H9 (cell line): ENCODE results near the gene TGFB1I1. TPM values are rescaled to one million over a fixed set of nuclear protein-coding genes. Genes with fewer than 3 reads are reported as not detected.

Experiments used
- DNase-seq: peaks from one replicate; pipeline ENCODE4 v3.0.0-alpha.2; 2017
- H2AFZ ChIP-seq: one replicate; pipeline ENCODE4 v1.6.1; 2013; ENCODE audit warnings: mild to moderate bottlenecking, low read length, control low read depth, moderate library complexity
- H2AK5ac ChIP-seq: 2 replicates; pipeline ENCODE4 v1.6.1; 2013; ENCODE audit warnings: low read length, control low read depth, mixed read lengths; ENCODE audit not compliant: insufficient read length
- H2BK120ac ChIP-seq: one replicate; pipeline ENCODE4 v1.6.1; 2013; ENCODE audit warnings: low read depth, mild to moderate bottlenecking, low read length, control low read depth, inconsistent platforms; ENCODE audit not compliant: poor library complexity, severe bottlenecking
- H2BK12ac ChIP-seq: 2 replicates; pipeline ENCODE4 v1.6.1; 2013; ENCODE audit warnings: low read length, control low read depth, mixed read lengths, low read depth; ENCODE audit not compliant: insufficient read length
- H2BK15ac ChIP-seq: 2 replicates; pipeline ENCODE4 v1.6.1; 2013; ENCODE audit warnings: low read depth, low read length, control low read depth
- H2BK20ac ChIP-seq: one replicate; pipeline ENCODE4 v1.6.1; 2013; ENCODE audit warnings: low read depth, mild to moderate bottlenecking, low read length, control low read depth, inconsistent platforms; ENCODE audit not compliant: poor library complexity, severe bottlenecking
- H2BK5ac ChIP-seq: 2 replicates; pipeline ENCODE4 v1.6.1; 2013; ENCODE audit warnings: low read length, control low read depth, mixed read lengths; ENCODE audit not compliant: insufficient read length
- H3K14ac ChIP-seq: 2 replicates; pipeline ENCODE4 v1.6.1; 2013; ENCODE audit warnings: low read length, control low read depth; ENCODE audit not compliant: insufficient read depth
- H3K18ac ChIP-seq: 2 replicates; pipeline ENCODE4 v1.6.1; 2013; ENCODE audit warnings: low read depth, mild to moderate bottlenecking, mixed read lengths, low read length, control low read depth; ENCODE audit not compliant: insufficient read length
- H3K23ac ChIP-seq: 2 replicates; pipeline ENCODE4 v1.6.1; 2013; ENCODE audit warnings: low read length, control low read depth, mixed read lengths, low read depth; ENCODE audit not compliant: insufficient read length
- H3K23me2 ChIP-seq: 2 replicates; pipeline ENCODE4 v1.6.1; 2013; ENCODE audit warnings: low read depth, mild to moderate bottlenecking, mixed read lengths, low read length, control low read depth; ENCODE audit not compliant: insufficient read length, poor library complexity, severe bottlenecking
- H3K27ac ChIP-seq: 2 replicates; pipeline ENCODE4 v1.5.1; 2013; ENCODE audit warnings: low read length, control low read depth, mixed read lengths, low read depth; ENCODE audit not compliant: insufficient read length
- H3K27me3 ChIP-seq: 2 replicates; pipeline ENCODE4 v1.6.1; 2013; ENCODE audit warnings: low read length, control low read depth, inconsistent platforms; ENCODE audit not compliant: insufficient read depth
- H3K4ac ChIP-seq: 2 replicates; pipeline ENCODE4 v1.6.1; 2013; ENCODE audit warnings: low read depth, mild to moderate bottlenecking, control low read depth, inconsistent platforms, low read length, moderate library complexity
- H3K4me1 ChIP-seq: 2 replicates; pipeline ENCODE4 v1.6.1; 2013; ENCODE audit warnings: low read length, control low read depth, inconsistent platforms; ENCODE audit not compliant: insufficient read depth
- H3K4me2 ChIP-seq: 2 replicates; pipeline ENCODE4 v1.6.1; 2013; ENCODE audit warnings: low read length, control low read depth, mixed read lengths; ENCODE audit not compliant: insufficient read length, insufficient read depth
- H3K56ac ChIP-seq: 2 replicates; pipeline ENCODE4 v1.6.1; 2013; ENCODE audit warnings: low read depth, mild to moderate bottlenecking, mixed read lengths, low read length, control low read depth; ENCODE audit not compliant: insufficient read length
- H3K79me1 ChIP-seq: 2 replicates; pipeline ENCODE4 v1.6.1; 2013; ENCODE audit warnings: low read depth, mild to moderate bottlenecking, moderate library complexity, low read length, control low read depth, inconsistent platforms; ENCODE audit not compliant: insufficient read depth, poor library complexity, severe bottlenecking
- H3K79me2 ChIP-seq: 2 replicates; pipeline ENCODE4 v1.6.1; 2013; ENCODE audit warnings: low read length, control low read depth, inconsistent platforms; ENCODE audit not compliant: insufficient read depth
- H3K9ac ChIP-seq: 2 replicates; pipeline ENCODE4 v1.6.1; 2013; ENCODE audit warnings: low read length, control low read depth, mixed read lengths; ENCODE audit not compliant: insufficient read length; ENCODE audit errors: extremely low read depth
- H3K9me3 ChIP-seq: one replicate; pipeline ENCODE4 v1.6.1; 2013; ENCODE audit warnings: low read depth, low read length, inconsistent platforms; ENCODE audit not compliant: control insufficient read depth
- H3T11ph ChIP-seq: one replicate; pipeline ENCODE4 v1.6.1; 2013; ENCODE audit warnings: mild to moderate bottlenecking, low read length, control low read depth, inconsistent platforms
- H4K20me1 ChIP-seq: one replicate; pipeline ENCODE4 v1.6.1; 2013; ENCODE audit not compliant: control insufficient read depth, insufficient read length, insufficient read depth
- H4K5ac ChIP-seq: 2 replicates; pipeline ENCODE4 v1.6.1; 2013; ENCODE audit warnings: low read depth, mild to moderate bottlenecking, mixed read lengths, low read length, control low read depth; ENCODE audit not compliant: insufficient read length
- H4K8ac ChIP-seq: replicated peaks from 2 replicates; pipeline ENCODE4 v1.6.1; 2013; ENCODE audit warnings: low read length, control low read depth, mixed read lengths, low read depth; ENCODE audit not compliant: insufficient read length
- H4K91ac ChIP-seq: 2 replicates; pipeline ENCODE4 v1.6.1; 2013; ENCODE audit warnings: low read depth, mild to moderate bottlenecking, moderate library complexity, mixed read lengths, low read length, control low read depth; ENCODE audit not compliant: insufficient read length
- H3K27ac Mint-ChIP-seq, 3 experiments: 2 replicates in 2 of 3; 3 replicates in 1 of 3; pipeline ENCODE4 v1.8.0; 2020 to 2021; ENCODE audit warnings: mixed read lengths in 3 of 3, mild to moderate bottlenecking in 1 of 3, moderate library complexity in 1 of 3
- H3K27me3 Mint-ChIP-seq: 2 replicates; pipeline ENCODE4 v1.8.0; 2021; ENCODE audit warnings: low read depth, mild to moderate bottlenecking, moderate library complexity, mixed read lengths
- H3K36me3 Mint-ChIP-seq, 3 experiments: 2 replicates in 2 of 3; 3 replicates in 1 of 3; pipeline ENCODE4 v1.8.0; 2020 to 2021; ENCODE audit warnings: low read depth in 3 of 3, mixed read lengths in 3 of 3; ENCODE audit not compliant: insufficient read depth in 1 of 3
- H3K4me1 Mint-ChIP-seq, 2 experiments: 2 replicates each; pipeline ENCODE4 v1.8.0; 2020; ENCODE audit warnings: mixed read lengths in 2 of 2
- H3K4me3 Mint-ChIP-seq, 2 experiments: 2 replicates in 1 of 2; 3 replicates in 1 of 2; pipeline ENCODE4 v1.8.0; 2020 to 2021; ENCODE audit warnings: mild to moderate bottlenecking in 2 of 2, mixed read lengths in 2 of 2, moderate library complexity in 1 of 2
- H3K9me3 Mint-ChIP-seq, 2 experiments: 2 replicates in 1 of 2; 3 replicates in 1 of 2; pipeline ENCODE4 v1.8.0; 2020; ENCODE audit warnings: mild to moderate bottlenecking in 2 of 2, mixed read lengths in 2 of 2, moderate library complexity in 1 of 2
- WGBS: extraction: QIAGEN DNeasy Blood & Tissue Kit; methylation state at CpG from one replicate; pipeline ENCODE4 v1.1.7; 2013; ENCODE audit warnings: missing lambda C conversion rate, low lambda C conversion rate, mixed read lengths; ENCODE audit not compliant: insufficient read length; ENCODE audit errors: extremely low coverage; 5-methylcytosine and 5-hydroxymethylcytosine counted together
- total RNA-seq: library from RNA; stranded (reverse); gene quantifications from 2 replicates; pipeline ENCODE4 v1.2.1, GENCODE V29; 2021
- TF ChIP-seq, protein P1 (sequence below): fragments of 200-600 bp; sonication (generic); conservative IDR thresholded peaks from 3 replicates; pipeline ENCODE4 v1.8.0; 2021; ENCODE audit warnings: antibody characterized with exemption, mild to moderate bottlenecking

Gene TGFB1I1
- total RNA-seq, 1 experiment from 2014 or later, result 15.4 TPM

DNA sequence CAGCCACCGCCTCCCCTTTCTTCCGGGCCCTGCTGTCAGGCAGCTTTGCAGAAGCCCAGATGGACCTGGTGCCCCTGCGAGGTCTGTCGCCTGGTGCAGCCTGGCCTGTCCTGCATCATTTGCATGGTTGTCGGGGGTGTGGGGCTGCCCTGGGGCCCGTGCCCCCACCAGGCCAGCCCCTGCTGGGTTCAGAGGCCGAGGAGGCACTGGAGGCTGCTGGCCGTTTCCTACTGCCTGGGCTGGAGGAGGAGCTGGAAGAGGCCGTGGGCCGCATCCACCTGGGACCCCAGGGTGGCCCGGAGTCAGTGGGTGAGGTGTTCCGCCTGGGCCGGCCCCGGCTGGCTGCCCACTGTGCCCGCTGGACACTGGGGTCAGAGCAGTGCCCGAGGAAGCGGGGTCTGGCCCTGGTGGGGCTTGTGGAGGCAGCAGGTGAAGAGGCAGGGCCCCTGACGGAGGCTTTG, 5.5 kb upstream of the TGFB1I1 start:
- Mint-ChIP-seq H3K4me1 (peaks cover 5% of the 10 kb centered on the region in 2 experiments), H3K9me3 (peaks cover 0 to 2% of the 10 kb centered on the region in 2 experiments; a peak in 1 of 5 replicates), H3K36me3 (peaks cover 3 to 34% (median 29%) of the 10 kb centered on the region in 3 experiments), H3K27ac (no peak overlapping the region; a peak in 1 of 7 replicates), H3K27me3 (peaks cover 7% of the 10 kb centered on the region), H3K4me3 (no peak overlapping the region)
- Histone ChIP-seq H3K4me1 (peaks cover 3% of the 10 kb centered on the region; the same call in 1 of the 2 replicates), H3T11ph (no peak overlapping the region), H4K5ac (no peak overlapping the region), H4K20me1 (no peaks in the 10 kb centered on the region), H3K27ac (no peak overlapping the region), H3K9me3 (no peaks in the 10 kb centered on the region), H2BK5ac (no peak overlapping the region), H4K91ac (no peak overlapping the region), H3K18ac (no peak overlapping the region), H3K4me2 (no peak overlapping the region), H3K27me3 (no peaks in the 10 kb centered on the region), H3K4ac (no peak overlapping the region), H3K14ac (no peak overlapping the region), H2BK20ac (no peak overlapping the region), H2AK5ac (no peak overlapping the region), H3K79me2 (no peaks in the 10 kb centered on the region), H2BK15ac (no peak overlapping the region), H2BK120ac (no peak overlapping the region), H2BK12ac (no peak overlapping the region), H3K23me2 (no peaks in the 10 kb centered on the region), H3K56ac (no peak overlapping the region), H3K23ac (no peak overlapping the region), H2AFZ (no peak overlapping the region), H4K8ac (no peak overlapping the region), H3K9ac (no peak overlapping the region), H3K79me1 (no peaks in the 10 kb centered on the region)
- no CpG with 5 or more reads among the region's 18 CpGs for WGBS
- DNase-seq, result no peak
- TF ChIP-seq, protein P1, sequence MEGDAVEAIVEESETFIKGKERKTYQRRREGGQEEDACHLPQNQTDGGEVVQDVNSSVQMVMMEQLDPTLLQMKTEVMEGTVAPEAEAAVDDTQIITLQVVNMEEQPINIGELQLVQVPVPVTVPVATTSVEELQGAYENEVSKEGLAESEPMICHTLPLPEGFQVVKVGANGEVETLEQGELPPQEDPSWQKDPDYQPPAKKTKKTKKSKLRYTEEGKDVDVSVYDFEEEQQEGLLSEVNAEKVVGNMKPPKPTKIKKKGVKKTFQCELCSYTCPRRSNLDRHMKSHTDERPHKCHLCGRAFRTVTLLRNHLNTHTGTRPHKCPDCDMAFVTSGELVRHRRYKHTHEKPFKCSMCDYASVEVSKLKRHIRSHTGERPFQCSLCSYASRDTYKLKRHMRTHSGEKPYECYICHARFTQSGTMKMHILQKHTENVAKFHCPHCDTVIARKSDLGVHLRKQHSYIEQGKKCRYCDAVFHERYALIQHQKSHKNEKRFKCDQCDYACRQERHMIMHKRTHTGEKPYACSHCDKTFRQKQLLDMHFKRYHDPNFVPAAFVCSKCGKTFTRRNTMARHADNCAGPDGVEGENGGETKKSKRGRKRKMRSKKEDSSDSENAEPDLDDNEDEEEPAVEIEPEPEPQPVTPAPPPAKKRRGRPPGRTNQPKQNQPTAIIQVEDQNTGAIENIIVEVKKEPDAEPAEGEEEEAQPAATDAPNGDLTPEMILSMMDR, result no peak
